Peyer's patch (tissue), 4 donors: ENCODE data around the gene KPNA3.

Source experiments
- CTCF ChIP-seq, 6 experiments: fragments of 450-650 bp in 4 of 6; fragments of 200-600 bp in 2 of 6; sonication (generic) in 1 of 6; IDR thresholded peaks; one replicate each; pipeline ENCODE4 v1.5.1; 2017 to 2019; ENCODE audit warnings: antibody characterized with exemption in 6 of 6, mild to moderate bottlenecking in 3 of 6, moderate library complexity in 1 of 6
- POLR2A ChIP-seq, 2 donors: fragments of 450-650 bp; IDR thresholded peaks; one replicate each; pipeline ENCODE4 v1.5.1; 2017; ENCODE audit warnings: antibody characterized with exemption in 2 of 2, mild to moderate bottlenecking in 2 of 2, moderate library complexity in 2 of 2

GRCh38 chr13:49733181-49733951 lies 59.1 kb downstream of the KPNA3 start:
- TF ChIP-seq CTCF (IDR thresholded peaks at IDR 0.05) (no peak), POLR2A (IDR thresholded peaks at IDR 0.05) (no peak)
